Hepatocyte (in vitro differentiated cells): ENCODE data around the gene TBL2.
"Not testable (repeated sequence)": the region's sequence is repeated elsewhere in the genome, so short reads cannot be mapped to it uniquely, and the experiment has no call there.

Source experiments
- CTCF ChIP-seq: fragments of 200-600 bp; sonication (generic); IDR thresholded peaks from 2 replicates; pipeline ENCODE4 v1.5.1; 2016; ENCODE audit warnings: antibody characterized with exemption, mild to moderate bottlenecking; ENCODE audit not compliant: poor library complexity
- EZH2 ChIP-seq: fragments of 200-600 bp; sonication (generic); IDR thresholded peaks from 2 replicates; pipeline ENCODE4 v1.6.1; 2016; ENCODE audit warnings: antibody characterized with exemption, mild to moderate bottlenecking, borderline replicate concordance

DNA sequence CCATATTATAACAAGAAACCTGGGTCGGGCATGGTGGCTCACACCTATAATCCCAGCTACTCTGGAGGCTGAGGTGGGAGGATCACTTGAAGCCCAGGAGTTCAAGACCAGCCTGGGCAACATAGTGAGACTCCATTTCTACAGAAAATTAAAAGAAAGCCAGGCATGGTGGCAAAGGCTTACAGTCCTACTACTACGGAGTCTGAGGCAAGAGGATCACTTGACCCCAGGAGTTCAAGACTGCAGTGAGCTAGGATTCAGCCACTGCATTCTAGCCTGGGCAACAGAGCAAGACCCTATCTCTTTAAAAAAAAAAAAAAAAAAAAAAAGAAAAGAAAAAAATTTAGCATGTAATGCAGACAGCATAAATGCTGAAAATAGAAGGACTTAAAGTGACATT, 39.9 kb downstream of the TBL2 start:
- TF ChIP-seq CTCF, EZH2: not testable (repeated sequence)
